ENCODE results near the gene DOCK2.

DNA sequence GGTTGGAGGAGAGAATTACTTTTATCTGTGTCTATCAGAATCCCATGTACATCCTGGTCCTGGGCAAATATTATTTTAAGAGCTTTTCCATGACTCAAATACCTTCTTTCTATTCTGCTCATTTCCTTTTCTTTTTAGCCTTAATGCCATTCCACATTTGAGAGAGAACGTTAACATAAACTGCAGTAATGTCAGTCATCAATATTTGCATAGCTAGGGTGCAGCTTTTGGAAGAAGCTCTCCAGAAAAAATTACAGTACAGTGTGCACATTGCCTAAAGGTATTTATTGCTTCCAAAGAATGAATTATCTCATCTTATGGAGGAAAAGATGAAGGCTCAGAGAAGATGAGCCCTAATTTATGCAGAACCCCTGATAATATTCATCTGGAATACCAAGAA, 284.9 kb downstream of the DOCK2 start:
- no peak for TF ChIP-seq CTCF (IDR thresholded peaks at IDR 0.05)
- no peak for TF ChIP-seq POLR2A (IDR thresholded peaks at IDR 0.05)
